GM23338 (cell line): ENCODE results near the gene TULP4.

Source experiments
- CREB1 ChIP-seq: fragments of 250-450 bp; sonication (Bioruptor Pico); IDR thresholded peaks from 2 replicates; pipeline ENCODE4 v1.5.0; 2020; ENCODE audit warnings: low read depth, mild to moderate bottlenecking, moderate library complexity
- EZH2 ChIP-seq: fragments of 200-600 bp; sonication (generic); IDR thresholded peaks from one replicate; pipeline ENCODE4 v1.8.0; 2017; ENCODE audit warnings: antibody characterized with exemption, mild to moderate bottlenecking, low read depth; ENCODE audit not compliant: unreplicated experiment
- EZH2phosphoT487 ChIP-seq: fragments of 200-600 bp; sonication (generic); IDR thresholded peaks from one replicate; pipeline ENCODE4 v1.8.1; 2018; ENCODE audit warnings: antibody characterized with exemption; ENCODE audit not compliant: unreplicated experiment
- JUNB ChIP-seq: IDR thresholded peaks from one replicate; pipeline ENCODE4 v1.6.1; 2016; ENCODE audit warnings: antibody characterized with exemption; ENCODE audit not compliant: unreplicated experiment
- NANOG ChIP-seq: IDR thresholded peaks from 2 replicates; pipeline ENCODE4 v1.6.1; 2016; ENCODE audit warnings: antibody characterized with exemption, borderline replicate concordance
- POLR2AphosphoS5 ChIP-seq: IDR thresholded peaks from 2 replicates; pipeline ENCODE4 v1.6.1; 2016; ENCODE audit warnings: antibody characterized with exemption, low read depth
- ZNF331 ChIP-seq: fragments of 250-450 bp; sonication (Bioruptor Pico); IDR thresholded peaks from 2 replicates; pipeline ENCODE4 v1.5.0; 2020; ENCODE audit warnings: low read depth, mild to moderate bottlenecking, moderate library complexity
- ZNF462 ChIP-seq: fragments of 250-450 bp; sonication (Bioruptor Pico); IDR thresholded peaks from 2 replicates; pipeline ENCODE4 v1.5.0; 2020; ENCODE audit warnings: mild to moderate bottlenecking, moderate library complexity
- TF ChIP-seq, protein P1 (sequence below), 2 experiments: fragments of 200-600 bp in 1 of 2; sonication (generic) in 1 of 2; conservative IDR thresholded peaks; 2 replicates each; pipeline versions ENCODE4 v1.5.1 to v1.6.1; 2016 to 2017; ENCODE audit warnings: antibody characterized with exemption in 2 of 2, low read depth in 2 of 2, mild to moderate bottlenecking in 2 of 2, moderate library complexity in 1 of 2
- TF ChIP-seq, protein P2 (sequence below): IDR thresholded peaks from one replicate; pipeline ENCODE4 v1.6.1; 2018; ENCODE audit warnings: antibody characterized with exemption; ENCODE audit not compliant: unreplicated experiment
- TF ChIP-seq, protein P3 (sequence below): IDR thresholded peaks from 2 replicates; pipeline ENCODE4 v1.6.1; 2016; ENCODE audit warnings: antibody characterized with exemption

GRCh38 chr6:158476389-158476788, 164.1 kb downstream of the TULP4 start:
- TF ChIP-seq, protein P1, sequence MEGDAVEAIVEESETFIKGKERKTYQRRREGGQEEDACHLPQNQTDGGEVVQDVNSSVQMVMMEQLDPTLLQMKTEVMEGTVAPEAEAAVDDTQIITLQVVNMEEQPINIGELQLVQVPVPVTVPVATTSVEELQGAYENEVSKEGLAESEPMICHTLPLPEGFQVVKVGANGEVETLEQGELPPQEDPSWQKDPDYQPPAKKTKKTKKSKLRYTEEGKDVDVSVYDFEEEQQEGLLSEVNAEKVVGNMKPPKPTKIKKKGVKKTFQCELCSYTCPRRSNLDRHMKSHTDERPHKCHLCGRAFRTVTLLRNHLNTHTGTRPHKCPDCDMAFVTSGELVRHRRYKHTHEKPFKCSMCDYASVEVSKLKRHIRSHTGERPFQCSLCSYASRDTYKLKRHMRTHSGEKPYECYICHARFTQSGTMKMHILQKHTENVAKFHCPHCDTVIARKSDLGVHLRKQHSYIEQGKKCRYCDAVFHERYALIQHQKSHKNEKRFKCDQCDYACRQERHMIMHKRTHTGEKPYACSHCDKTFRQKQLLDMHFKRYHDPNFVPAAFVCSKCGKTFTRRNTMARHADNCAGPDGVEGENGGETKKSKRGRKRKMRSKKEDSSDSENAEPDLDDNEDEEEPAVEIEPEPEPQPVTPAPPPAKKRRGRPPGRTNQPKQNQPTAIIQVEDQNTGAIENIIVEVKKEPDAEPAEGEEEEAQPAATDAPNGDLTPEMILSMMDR (conservative IDR thresholded peaks at IDR 0.05; ENCODE audit: low read depth in 2 of 2), result no peak
- no peak for TF ChIP-seq ZNF462 (CRISPR knock-in tag)
- no peak for TF ChIP-seq POLR2AphosphoS5
- no peak for TF ChIP-seq EZH2
- TF ChIP-seq JUNB, result no peak
- TF ChIP-seq, protein P2, sequence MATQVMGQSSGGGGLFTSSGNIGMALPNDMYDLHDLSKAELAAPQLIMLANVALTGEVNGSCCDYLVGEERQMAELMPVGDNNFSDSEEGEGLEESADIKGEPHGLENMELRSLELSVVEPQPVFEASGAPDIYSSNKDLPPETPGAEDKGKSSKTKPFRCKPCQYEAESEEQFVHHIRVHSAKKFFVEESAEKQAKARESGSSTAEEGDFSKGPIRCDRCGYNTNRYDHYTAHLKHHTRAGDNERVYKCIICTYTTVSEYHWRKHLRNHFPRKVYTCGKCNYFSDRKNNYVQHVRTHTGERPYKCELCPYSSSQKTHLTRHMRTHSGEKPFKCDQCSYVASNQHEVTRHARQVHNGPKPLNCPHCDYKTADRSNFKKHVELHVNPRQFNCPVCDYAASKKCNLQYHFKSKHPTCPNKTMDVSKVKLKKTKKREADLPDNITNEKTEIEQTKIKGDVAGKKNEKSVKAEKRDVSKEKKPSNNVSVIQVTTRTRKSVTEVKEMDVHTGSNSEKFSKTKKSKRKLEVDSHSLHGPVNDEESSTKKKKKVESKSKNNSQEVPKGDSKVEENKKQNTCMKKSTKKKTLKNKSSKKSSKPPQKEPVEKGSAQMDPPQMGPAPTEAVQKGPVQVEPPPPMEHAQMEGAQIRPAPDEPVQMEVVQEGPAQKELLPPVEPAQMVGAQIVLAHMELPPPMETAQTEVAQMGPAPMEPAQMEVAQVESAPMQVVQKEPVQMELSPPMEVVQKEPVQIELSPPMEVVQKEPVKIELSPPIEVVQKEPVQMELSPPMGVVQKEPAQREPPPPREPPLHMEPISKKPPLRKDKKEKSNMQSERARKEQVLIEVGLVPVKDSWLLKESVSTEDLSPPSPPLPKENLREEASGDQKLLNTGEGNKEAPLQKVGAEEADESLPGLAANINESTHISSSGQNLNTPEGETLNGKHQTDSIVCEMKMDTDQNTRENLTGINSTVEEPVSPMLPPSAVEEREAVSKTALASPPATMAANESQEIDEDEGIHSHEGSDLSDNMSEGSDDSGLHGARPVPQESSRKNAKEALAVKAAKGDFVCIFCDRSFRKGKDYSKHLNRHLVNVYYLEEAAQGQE, result no peak
- no peak for TF ChIP-seq EZH2phosphoT487
- no peak for TF ChIP-seq CREB1 (CRISPR knock-in tag)
- no peak for TF ChIP-seq ZNF331 (CRISPR knock-in tag)
- TF ChIP-seq, protein P3, sequence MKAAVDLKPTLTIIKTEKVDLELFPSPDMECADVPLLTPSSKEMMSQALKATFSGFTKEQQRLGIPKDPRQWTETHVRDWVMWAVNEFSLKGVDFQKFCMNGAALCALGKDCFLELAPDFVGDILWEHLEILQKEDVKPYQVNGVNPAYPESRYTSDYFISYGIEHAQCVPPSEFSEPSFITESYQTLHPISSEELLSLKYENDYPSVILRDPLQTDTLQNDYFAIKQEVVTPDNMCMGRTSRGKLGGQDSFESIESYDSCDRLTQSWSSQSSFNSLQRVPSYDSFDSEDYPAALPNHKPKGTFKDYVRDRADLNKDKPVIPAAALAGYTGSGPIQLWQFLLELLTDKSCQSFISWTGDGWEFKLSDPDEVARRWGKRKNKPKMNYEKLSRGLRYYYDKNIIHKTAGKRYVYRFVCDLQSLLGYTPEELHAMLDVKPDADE, result no peak
- TF ChIP-seq NANOG, result no peak
